HG03460 (cell line): Measurements from ENCODE around the gene MUC12.
"Not testable (repeated sequence)": the region's sequence is repeated elsewhere in the genome, so short reads cannot be mapped to it uniquely, and the experiment has no call there.

Source experiments
- ATAC-seq: cut with Tn5 transposase; IDR thresholded peaks from one replicate; pipeline ENCODE4 v1.9.1; 2021; ENCODE audit not compliant: unreplicated experiment

MUC12 gene

GRCh38 chr7:100969066-100969615 lies at the start of gene MUC12:
Gene MUC12 (plus strand): TSS chr7:100969565. CDS start chr7:100969623, 58 bp downstream.
- ATAC-seq: no peak

- ATAC-seq: not testable (repeated sequence)
Observed at GRCh38 chr7:100919779-100920437, 49.5 kb upstream of the MUC12 start.

- ATAC-seq: no peak
Observed at GRCh38 chr7:100921039-100921438, 48.3 kb upstream of the MUC12 start.

- not testable (repeated sequence) for ATAC-seq
Observed at GRCh38 chr7:100923616-100924015, 45.7 kb upstream of the MUC12 start.

GRCh38 chr7:100929808-100930174 lies 39.6 kb upstream of the MUC12 start:
- no peak for ATAC-seq

GRCh38 chr7:100933734-100934133 lies 35.6 kb upstream of the MUC12 start:
- ATAC-seq: no peak

- not testable (repeated sequence) for ATAC-seq
Observed at GRCh38 chr7:100935381-100935780, 34.0 kb upstream of the MUC12 start.

GRCh38 chr7:100936167-100936566 lies 33.2 kb upstream of the MUC12 start:
- not testable (repeated sequence) for ATAC-seq

- ATAC-seq: no peak
Observed at GRCh38 chr7:100942045-100942774, 27.2 kb upstream of the MUC12 start.

GRCh38 chr7:100943693-100944092 lies 25.7 kb upstream of the MUC12 start:
- ATAC-seq: no peak

GRCh38 chr7:100944138-100944537 lies 25.2 kb upstream of the MUC12 start:
- ATAC-seq: no peak

- ATAC-seq: no peak
Observed at GRCh38 chr7:100946111-100946510, 23.3 kb upstream of the MUC12 start.

GRCh38 chr7:100946766-100947365 lies 22.5 kb upstream of the MUC12 start:
- no peak for ATAC-seq

GRCh38 chr7:100947792-100948191 lies 21.6 kb upstream of the MUC12 start:
- ATAC-seq: no peak

GRCh38 chr7:100949227-100949932 lies 20.0 kb upstream of the MUC12 start, which contains the start of gene MUC3A:
Gene MUC3A (plus strand): TSS chr7:100949534. CDS start chr7:100949625, 91 bp downstream.
- no peak for ATAC-seq

GRCh38 chr7:100949933-100950443 lies 19.4 kb upstream of the MUC12 start:
- ATAC-seq: no peak

GRCh38 chr7:100951172-100951571 lies 18.2 kb upstream of the MUC12 start:
- no peak for ATAC-seq

- ATAC-seq: no peak
Observed at GRCh38 chr7:100951888-100952560, 17.3 kb upstream of the MUC12 start.

GRCh38 chr7:100952641-100953040 lies 16.7 kb upstream of the MUC12 start:
- ATAC-seq: no peak

GRCh38 chr7:100957832-100958421 lies 11.4 kb upstream of the MUC12 start:
- no peak for ATAC-seq
